CD14-positive monocyte (primary cell): ENCODE data around the gene KCNQ1OT1. TPM values are rescaled to one million over a fixed set of nuclear protein-coding genes. Genes with fewer than 3 reads are reported as not detected.

Experiments
- DNase-seq, 3 donors: peaks; one replicate each; pipeline ENCODE4 v3.0.0-alpha.2; 2011 to 2022
- H2AFZ ChIP-seq: 2 replicates; pipeline ENCODE4 v1.6.0; 2012; ENCODE audit warnings: mild to moderate bottlenecking, low read depth, low read length, inconsistent platforms; ENCODE audit not compliant: insufficient read depth, poor library complexity, severe bottlenecking
- H3K27ac ChIP-seq, 2 donors: 1 replicate in 1 of 2; 2 replicates in 1 of 2; pipeline ENCODE4 v1.5.1; 2012 to 2013; ENCODE audit warnings: low read length in 2 of 2, control low read depth in 1 of 2, inconsistent platforms in 1 of 2, low read depth in 1 of 2, mild to moderate bottlenecking in 1 of 2
- H3K27me3 ChIP-seq, 2 donors: one replicate each; pipeline versions ENCODE4 v1.6.0 to v1.6.1; 2011 to 2013; ENCODE audit warnings: low read length in 2 of 2; ENCODE audit not compliant: control insufficient read depth in 2 of 2, insufficient read depth in 2 of 2
- H3K36me3 ChIP-seq, 2 donors: replicated peaks in 1 of 2; 1 replicate in 1 of 2; 2 replicates in 1 of 2; pipeline versions ENCODE4 v1.5.1 to v1.6.1; 2012 to 2013; ENCODE audit warnings: low read length in 2 of 2, control low read depth in 1 of 2, inconsistent platforms in 1 of 2, mild to moderate bottlenecking in 1 of 2; ENCODE audit not compliant: insufficient read depth in 2 of 2, control insufficient read depth in 1 of 2
- H3K4me1 ChIP-seq, 2 donors: 1 replicate in 1 of 2; 2 replicates in 1 of 2; pipeline versions ENCODE4 v1.5.1 to v1.6.1; 2012 to 2013; ENCODE audit warnings: low read length in 2 of 2, control low read depth in 1 of 2, inconsistent platforms in 1 of 2, mild to moderate bottlenecking in 1 of 2, moderate library complexity in 1 of 2; ENCODE audit not compliant: insufficient read depth in 2 of 2, control insufficient read depth in 1 of 2
- H3K4me2 ChIP-seq: replicated peaks from 2 replicates; pipeline ENCODE3; 2012; ENCODE audit warnings: low read length, moderate library complexity, mild to moderate bottlenecking; ENCODE audit not compliant: poor library complexity, severe bottlenecking; ENCODE audit errors: extremely low read depth
- H3K4me3 ChIP-seq, 3 experiments: fragments of 200-600 bp in 1 of 3; sonication (generic) in 1 of 3; replicated peaks in 1 of 3; 1 replicate in 2 of 3; 2 replicates in 1 of 3; pipeline ENCODE4 v1.5.1; 2011 to 2013; ENCODE audit warnings: low read length in 3 of 3, mild to moderate bottlenecking in 3 of 3, control low read depth in 2 of 3, low read depth in 2 of 3, inconsistent platforms in 1 of 3, moderate library complexity in 1 of 3
- H3K79me2 ChIP-seq: 2 replicates; pipeline ENCODE4 v1.6.0; 2012; ENCODE audit warnings: mild to moderate bottlenecking, control low read depth, inconsistent platforms, low read length, moderate library complexity; ENCODE audit not compliant: insufficient read depth
- H3K9ac ChIP-seq: 2 replicates; pipeline ENCODE4 v1.6.0; 2017; ENCODE audit warnings: low read length, mild to moderate bottlenecking; ENCODE audit not compliant: insufficient read depth, poor library complexity, severe bottlenecking
- H3K9me3 ChIP-seq, 2 donors: replicated peaks in 1 of 2; 1 replicate in 1 of 2; 2 replicates in 1 of 2; pipeline versions ENCODE4 v1.5.1 to v1.6.1; 2012 to 2013; ENCODE audit warnings: low read length in 2 of 2, control low read depth in 1 of 2; ENCODE audit not compliant: control insufficient read depth in 1 of 2, insufficient read depth in 1 of 2
- H4K20me1 ChIP-seq: 2 replicates; pipeline ENCODE4 v1.6.0; 2012; ENCODE audit warnings: mild to moderate bottlenecking, low read length, control low read depth, moderate library complexity; ENCODE audit not compliant: insufficient read depth
- H3K27ac Mint-ChIP-seq, 7 donors: one replicate each; pipeline ENCODE4 v1.8.0; 2020; ENCODE audit warnings: mild to moderate bottlenecking in 7 of 7, mixed read lengths in 7 of 7, moderate library complexity in 6 of 7, inconsistent platforms in 2 of 7
- H3K27me3 Mint-ChIP-seq, 3 donors: one replicate each; pipeline ENCODE4 v1.8.0; 2021 to 2022; ENCODE audit warnings: low read depth in 3 of 3, mild to moderate bottlenecking in 3 of 3, mixed read lengths in 3 of 3, moderate library complexity in 3 of 3, inconsistent platforms in 1 of 3
- H3K36me3 Mint-ChIP-seq, 2 donors: one replicate each; pipeline ENCODE4 v1.8.0; 2020; ENCODE audit warnings: mixed read lengths in 2 of 2, inconsistent platforms in 1 of 2, mild to moderate bottlenecking in 1 of 2
- H3K4me1 Mint-ChIP-seq: one replicate; pipeline ENCODE4 v1.8.0; 2020; ENCODE audit warnings: mild to moderate bottlenecking, mixed read lengths
- H3K4me3 Mint-ChIP-seq, 2 donors: one replicate each; pipeline ENCODE4 v1.8.0; 2020; ENCODE audit warnings: mild to moderate bottlenecking in 2 of 2, mixed read lengths in 2 of 2, moderate library complexity in 1 of 2
- H3K9me3 Mint-ChIP-seq, 7 donors: one replicate each; pipeline ENCODE4 v1.8.0; 2020 to 2022; ENCODE audit warnings: mixed read lengths in 7 of 7, mild to moderate bottlenecking in 6 of 7, moderate library complexity in 6 of 7, inconsistent platforms in 2 of 7
- WGBS: methylation state at CpG from one replicate; pipeline ENCODE4 v1.1.5; 2013; ENCODE audit warnings: missing lambda C conversion rate; ENCODE audit not compliant: insufficient coverage; 5-methylcytosine and 5-hydroxymethylcytosine counted together
- intact Hi-C, 2 donors: fragments of 100-400 bp; cut with micrococcal nuclease; formaldehyde crosslinking; loops; one replicate each; pipeline versions ENCODE4 v1.15.0 to v1.15.1; 2023
- polyA plus RNA-seq, 3 donors: library from polyadenylated mRNA; depleted of rRNA in 1 of 3; unstranded in 2 of 3; stranded (reverse) in 1 of 3; fragments of 300-500 nt in 2 of 3; fragments of >200 nt in 1 of 3; fragmentation: Illumina TruSeq in 2 of 3; gene quantifications; 1 replicate in 2 of 3; 2 replicates in 1 of 3; pipeline ENCODE4 v1.2.3, GENCODE V29; 2012 to 2021
- TF ChIP-seq, protein P1 (sequence below): fragments of 200-600 bp; IDR thresholded peaks from one replicate; pipeline ENCODE4 v1.8.0; 2022; ENCODE audit warnings: antibody characterized with exemption, mild to moderate bottlenecking

The KCNQ1OT1 gene
- polyA plus RNA-seq, 3 donors = 0.01 to 0.04 (median 0.03) TPM

GRCh38 chr11:2590965-2591754, 108.6 kb downstream of the KCNQ1OT1 start:
- H3K27me3 Mint-ChIP-seq = peaks cover 0 to 3% (median 0%) of the 10 kb centered on the region in 3 donors
- intact Hi-C loops = no loop called here
- peak in 1 of 3 donors; percentile 1 for DNase-seq
- H3K36me3 Mint-ChIP-seq = peaks cover 72 to 77% of the 10 kb centered on the region in 2 donors
- no peak overlapping the region for H3K27ac ChIP-seq
- H3K4me1 Mint-ChIP-seq = no peaks in the 10 kb centered on the region
- no peaks in the 10 kb centered on the region for H3K9me3 ChIP-seq
- no peak overlapping the region for H3K4me2 ChIP-seq
- no peak overlapping the region for H3K4me3 Mint-ChIP-seq
- H3K4me3 ChIP-seq = no peak overlapping the region
- H3K4me1 ChIP-seq = no peaks in the 10 kb centered on the region
- TF ChIP-seq, protein P1, sequence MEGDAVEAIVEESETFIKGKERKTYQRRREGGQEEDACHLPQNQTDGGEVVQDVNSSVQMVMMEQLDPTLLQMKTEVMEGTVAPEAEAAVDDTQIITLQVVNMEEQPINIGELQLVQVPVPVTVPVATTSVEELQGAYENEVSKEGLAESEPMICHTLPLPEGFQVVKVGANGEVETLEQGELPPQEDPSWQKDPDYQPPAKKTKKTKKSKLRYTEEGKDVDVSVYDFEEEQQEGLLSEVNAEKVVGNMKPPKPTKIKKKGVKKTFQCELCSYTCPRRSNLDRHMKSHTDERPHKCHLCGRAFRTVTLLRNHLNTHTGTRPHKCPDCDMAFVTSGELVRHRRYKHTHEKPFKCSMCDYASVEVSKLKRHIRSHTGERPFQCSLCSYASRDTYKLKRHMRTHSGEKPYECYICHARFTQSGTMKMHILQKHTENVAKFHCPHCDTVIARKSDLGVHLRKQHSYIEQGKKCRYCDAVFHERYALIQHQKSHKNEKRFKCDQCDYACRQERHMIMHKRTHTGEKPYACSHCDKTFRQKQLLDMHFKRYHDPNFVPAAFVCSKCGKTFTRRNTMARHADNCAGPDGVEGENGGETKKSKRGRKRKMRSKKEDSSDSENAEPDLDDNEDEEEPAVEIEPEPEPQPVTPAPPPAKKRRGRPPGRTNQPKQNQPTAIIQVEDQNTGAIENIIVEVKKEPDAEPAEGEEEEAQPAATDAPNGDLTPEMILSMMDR = no peak
- peaks cover 0 to 8% (median 3%) of the 10 kb centered on the region in 7 donors for H3K9me3 Mint-ChIP-seq
- H3K27me3 ChIP-seq = no peaks in the 10 kb centered on the region
- no peaks in the 10 kb centered on the region for H3K79me2 ChIP-seq
- H3K36me3 ChIP-seq = peaks cover 59 to 80% of the 10 kb centered on the region in 2 donors
- H3K27ac Mint-ChIP-seq = no peak overlapping the region
- no peak overlapping the region for H2AFZ ChIP-seq
- WGBS = 92% methylated on average over 27 of the region's 28 CpGs
- H4K20me1 ChIP-seq = peaks cover 66% of the 10 kb centered on the region
- H3K9ac ChIP-seq = no peak overlapping the region

DNA sequence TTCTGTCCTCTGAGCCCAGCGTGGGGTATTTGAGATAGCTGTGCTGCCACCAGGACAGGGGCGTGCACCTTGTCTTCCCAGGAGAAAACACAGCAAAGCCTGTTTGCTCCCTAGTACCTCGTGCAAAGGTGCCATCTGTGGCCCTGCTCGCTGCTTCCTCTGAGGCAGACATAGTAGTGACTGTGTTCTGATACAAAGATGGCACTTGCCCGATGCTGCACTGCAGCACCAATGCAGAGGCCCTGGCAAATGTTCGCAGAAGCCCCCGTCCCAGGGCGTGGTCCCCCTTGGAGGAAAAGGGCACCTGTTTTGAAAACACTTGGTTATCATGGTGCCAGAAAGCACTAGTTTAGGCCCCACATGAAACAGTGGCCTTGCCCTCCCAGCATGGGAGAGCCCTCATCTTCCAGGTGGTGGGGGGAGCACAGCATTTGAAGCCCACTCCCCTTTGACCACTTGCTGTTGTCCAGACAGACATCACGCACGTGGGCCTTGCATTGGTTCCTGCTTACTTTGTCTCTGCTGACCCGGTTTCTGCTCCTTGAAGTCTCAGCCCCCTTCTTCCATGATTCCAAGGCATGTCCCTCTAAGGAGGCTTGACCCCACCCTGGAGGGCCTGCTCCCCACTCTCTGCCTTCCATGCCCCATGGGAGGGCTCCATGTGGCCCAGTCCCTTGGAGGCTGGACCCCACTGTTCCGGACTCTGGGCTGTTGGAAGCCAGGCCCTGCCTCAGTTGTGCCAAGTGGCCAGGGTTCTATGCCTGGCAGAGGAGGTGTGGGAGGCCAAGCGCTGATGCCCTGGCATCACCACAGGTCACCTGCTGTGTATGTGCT, 109.4 kb downstream of the KCNQ1OT1 start:
- Histone ChIP-seq H4K20me1 (peaks cover 72% of the 10 kb centered on the region), H3K9me3 (no peaks in the 10 kb centered on the region), H3K4me2 (no peak overlapping the region), H3K36me3 (peaks cover 60 to 86% of the 10 kb centered on the region in 2 donors), H3K9ac (no peak overlapping the region), H2AFZ (no peak overlapping the region), H3K79me2 (no peaks in the 10 kb centered on the region), H3K4me3 (no peak overlapping the region), H3K27me3 (no peaks in the 10 kb centered on the region), H3K4me1 (no peaks in the 10 kb centered on the region), H3K27ac (no peak overlapping the region)
- Mint-ChIP-seq H3K9me3 (peaks cover 0 to 8% (median 3%) of the 10 kb centered on the region in 7 donors), H3K4me1 (no peaks in the 10 kb centered on the region), H3K4me3 (no peak overlapping the region), H3K27ac (no peak overlapping the region), H3K27me3 (peaks cover 0 to 3% (median 0%) of the 10 kb centered on the region in 3 donors), H3K36me3 (peaks cover 69 to 76% of the 10 kb centered on the region in 2 donors)
- no peak for DNase-seq
- intact Hi-C loops = no loop called here
- WGBS = 97% methylated on average over 11 of the region's 13 CpGs
- TF ChIP-seq, protein P1 = no peak
